Fibroblast of skin of left biceps (primary cell): ENCODE results near the gene TUBA3E.
"Not testable (repeated sequence)": the region's sequence is repeated elsewhere in the genome, so short reads cannot be mapped to it uniquely, and the experiment has no call there.

Experiments used
- DNase-seq, 2 experiments: peaks; one replicate each; pipeline ENCODE4 v3.0.0-alpha.2; 2013; ENCODE audit warnings: low read depth in 2 of 2

The TUBA3E gene

GRCh38 chr2:130191319-130191718, 6.9 kb downstream of the TUBA3E start:
- DNase-seq = not testable (repeated sequence)

GRCh38 chr2:130190237-130190636, 8.0 kb downstream of the TUBA3E start:
- no peak for DNase-seq

- DNase-seq = not testable (repeated sequence)
Observed at GRCh38 chr2:130188958-130189357, 9.3 kb downstream of the TUBA3E start.

GRCh38 chr2:130187859-130188792, 10.1 kb downstream of the TUBA3E start:
- DNase-seq = not testable (repeated sequence)

- DNase-seq = no peak
Observed at GRCh38 chr2:130187268-130187667, 11.0 kb downstream of the TUBA3E start.

GRCh38 chr2:130186391-130186790, 11.8 kb downstream of the TUBA3E start:
- no peak for DNase-seq

- DNase-seq = no peak
Observed at GRCh38 chr2:130185896-130186295, 12.3 kb downstream of the TUBA3E start.

GRCh38 chr2:130185436-130185835, 12.8 kb downstream of the TUBA3E start:
- no peak for DNase-seq

GRCh38 chr2:130183512-130184373, 14.5 kb downstream of the TUBA3E start:
- no peak for DNase-seq

- DNase-seq = not testable (repeated sequence)
Observed at GRCh38 chr2:130182826-130183511, 15.3 kb downstream of the TUBA3E start.

GRCh38 chr2:130181880-130182682, 16.2 kb downstream of the TUBA3E start, which contains the start of gene MZT2B:
Gene MZT2B (plus strand): TSS chr2:130182262. CDS start chr2:130182283, 21 bp downstream.
- DNase-seq = peak; percentile 54 to 71

GRCh38 chr2:130181325-130181879, 16.8 kb downstream of the TUBA3E start, which contains the start of gene SMPD4:
Gene SMPD4 (minus strand): TSS chr2:130181602. CDS start chr2:130176592, 5,010 bp downstream.
- DNase-seq = peak; percentile 90 to 92

GRCh38 chr2:130180404-130181324, 17.6 kb downstream of the TUBA3E start:
- DNase-seq = not testable (repeated sequence)

GRCh38 chr2:130174866-130175265, 23.4 kb downstream of the TUBA3E start:
- not testable (repeated sequence) for DNase-seq

- no peak for DNase-seq
Observed at GRCh38 chr2:130169896-130170295, 28.3 kb downstream of the TUBA3E start.

- not testable (repeated sequence) for DNase-seq
Observed at GRCh38 chr2:130169163-130169562, 29.1 kb downstream of the TUBA3E start.

- DNase-seq = not testable (repeated sequence)
Observed at GRCh38 chr2:130166611-130167010, 31.6 kb downstream of the TUBA3E start.

GRCh38 chr2:130165293-130166016, 32.8 kb downstream of the TUBA3E start:
- DNase-seq = no peak

GRCh38 chr2:130162968-130163367, 35.3 kb downstream of the TUBA3E start:
- no peak for DNase-seq
